MM.1S (cell line): ENCODE data around the gene C19orf53.

ENCODE experiments used
- EZH2 ChIP-seq: fragments of 300-600 bp; sonication (generic); optimal IDR thresholded peaks from 2 replicates; pipeline ENCODE3; 2017; ENCODE audit warnings: low read depth, mild to moderate bottlenecking, antibody characterized with exemption, low read length, mixed read lengths
- TF ChIP-seq, protein P1 (sequence below): fragments of 300-600 bp; sonication (generic); IDR thresholded peaks from 2 replicates; pipeline ENCODE4 v1.5.1; 2016; ENCODE audit warnings: antibody characterized with exemption, low read length, mixed read lengths

DNA sequence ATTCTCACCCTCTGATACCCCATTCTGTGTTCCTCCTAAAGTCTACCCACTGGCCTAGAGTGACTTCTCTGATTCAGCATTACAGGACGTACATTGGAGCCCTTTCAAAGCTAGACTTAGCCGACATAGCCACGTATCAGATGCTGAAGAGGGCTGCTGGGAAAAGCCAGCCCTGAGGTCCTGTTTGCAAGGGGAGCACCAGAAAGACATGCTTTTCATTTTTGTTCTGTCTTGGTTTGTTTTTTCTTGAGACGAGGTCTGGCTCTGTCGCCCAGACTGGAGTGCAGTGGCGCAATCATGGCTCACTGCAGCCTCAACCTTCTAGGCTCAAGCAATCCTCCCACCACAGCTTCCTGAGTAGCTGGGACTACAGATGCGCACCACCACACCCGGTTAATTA is 14.7 kb downstream of the C19orf53 start:
- TF ChIP-seq, protein P1, sequence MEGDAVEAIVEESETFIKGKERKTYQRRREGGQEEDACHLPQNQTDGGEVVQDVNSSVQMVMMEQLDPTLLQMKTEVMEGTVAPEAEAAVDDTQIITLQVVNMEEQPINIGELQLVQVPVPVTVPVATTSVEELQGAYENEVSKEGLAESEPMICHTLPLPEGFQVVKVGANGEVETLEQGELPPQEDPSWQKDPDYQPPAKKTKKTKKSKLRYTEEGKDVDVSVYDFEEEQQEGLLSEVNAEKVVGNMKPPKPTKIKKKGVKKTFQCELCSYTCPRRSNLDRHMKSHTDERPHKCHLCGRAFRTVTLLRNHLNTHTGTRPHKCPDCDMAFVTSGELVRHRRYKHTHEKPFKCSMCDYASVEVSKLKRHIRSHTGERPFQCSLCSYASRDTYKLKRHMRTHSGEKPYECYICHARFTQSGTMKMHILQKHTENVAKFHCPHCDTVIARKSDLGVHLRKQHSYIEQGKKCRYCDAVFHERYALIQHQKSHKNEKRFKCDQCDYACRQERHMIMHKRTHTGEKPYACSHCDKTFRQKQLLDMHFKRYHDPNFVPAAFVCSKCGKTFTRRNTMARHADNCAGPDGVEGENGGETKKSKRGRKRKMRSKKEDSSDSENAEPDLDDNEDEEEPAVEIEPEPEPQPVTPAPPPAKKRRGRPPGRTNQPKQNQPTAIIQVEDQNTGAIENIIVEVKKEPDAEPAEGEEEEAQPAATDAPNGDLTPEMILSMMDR = no peak
- no peak for TF ChIP-seq EZH2
